H1 (cell line): Measurements from ENCODE around the gene USP10. TPM values are rescaled to one million over a fixed set of nuclear protein-coding genes. Genes with fewer than 3 reads are reported as not detected.

Experiments used
- CTCF ChIA-PET: fragments of 300-600 bp; sonication (Branson Sonifier 250); formaldehyde crosslinking; loops from one replicate; lab custom pipeline; 2021; ENCODE audit not compliant: partially characterized antibody; lab: Charles Lee
- POLR2A ChIA-PET: fragments of 300-600 bp; sonication (Branson Sonifier 250); formaldehyde crosslinking; loops from one replicate; lab custom pipeline; 2021; ENCODE audit warnings: inconsistent platforms; ENCODE audit not compliant: partially characterized antibody; lab: Charles Lee
- DNase-seq, 2 experiments: peaks; one replicate each; pipeline versions ENCODE4 v3.0.0 to v3.0.0-alpha.2; 2010 to 2022; ENCODE audit warnings: low spot score in 2 of 2, low read depth in 1 of 2, mixed read lengths in 1 of 2
- FAIRE-seq: peaks from 2 replicates; lab custom pipeline; 2011; peaks lifted over from hg19 to GRCh38; lab: Jason Lieb, UNC
- H2AFZ ChIP-seq: 2 replicates; pipeline ENCODE4 v1.8.1; 2012; ENCODE audit warnings: low read length, inconsistent platforms
- H2AK5ac ChIP-seq: 2 replicates; pipeline ENCODE4 v1.6.1; 2013; ENCODE audit warnings: low read depth, low read length
- H2BK120ac ChIP-seq: replicated peaks from 2 replicates; pipeline ENCODE3; 2013; ENCODE audit warnings: low read depth, low read length, inconsistent platforms
- H2BK12ac ChIP-seq: 2 replicates; pipeline ENCODE4 v1.6.1; 2013; ENCODE audit warnings: low read depth, low read length
- H2BK15ac ChIP-seq: 2 replicates; pipeline ENCODE4 v1.6.1; 2013; ENCODE audit warnings: low read length
- H2BK20ac ChIP-seq: 2 replicates; pipeline ENCODE4 v1.6.1; 2013; ENCODE audit warnings: low read length
- H2BK5ac ChIP-seq: 2 replicates; pipeline ENCODE4 v1.6.1; 2013; ENCODE audit warnings: low read depth, low read length
- H3K14ac ChIP-seq: 2 replicates; pipeline ENCODE4 v1.6.1; 2013; ENCODE audit warnings: inconsistent platforms; ENCODE audit not compliant: insufficient read length
- H3K18ac ChIP-seq: 2 replicates; pipeline ENCODE4 v1.6.1; 2013; ENCODE audit warnings: low read length; ENCODE audit errors: extremely low read depth
- H3K23ac ChIP-seq: 2 replicates; pipeline ENCODE4 v1.6.1; 2013; ENCODE audit warnings: inconsistent platforms; ENCODE audit not compliant: insufficient read length
- H3K23me2 ChIP-seq: 2 replicates; pipeline ENCODE4 v1.6.1; 2013; ENCODE audit warnings: low read depth, low read length
- H3K27ac ChIP-seq: 2 replicates; pipeline ENCODE4 v1.6.1; 2011; ENCODE audit warnings: low read depth, low read length, inconsistent platforms
- H3K27me3 ChIP-seq, 4 experiments: replicated peaks in 1 of 4; 1 replicate in 1 of 4; 2 replicates in 3 of 4; pipeline versions ENCODE4 v1.6.1 to v1.8.1; 2011 to 2013; ENCODE audit warnings: low read length in 3 of 4, mild to moderate bottlenecking in 3 of 4, inconsistent platforms in 2 of 4, mixed read lengths in 2 of 4, moderate library complexity in 1 of 4; ENCODE audit not compliant: control insufficient read depth in 3 of 4, insufficient read depth in 3 of 4; ENCODE audit errors: extremely low read depth in 1 of 4
- H3K36me3 ChIP-seq, 4 experiments: 2 replicates each; pipeline versions ENCODE4 v1.6.1 to v1.8.1; 2011 to 2013; ENCODE audit warnings: mild to moderate bottlenecking in 4 of 4, low read length in 3 of 4, moderate library complexity in 2 of 4, control low read depth in 1 of 4, inconsistent platforms in 1 of 4; ENCODE audit not compliant: insufficient read depth in 4 of 4, control insufficient read depth in 2 of 4
- H3K4ac ChIP-seq: replicated peaks from 2 replicates; pipeline ENCODE3; 2013; ENCODE audit warnings: low read length, low read depth, mixed read lengths, inconsistent platforms; ENCODE audit not compliant: insufficient read length
- H3K4me1 ChIP-seq, 4 experiments: replicated peaks in 1 of 4; 1 replicate in 1 of 4; 2 replicates in 3 of 4; pipeline versions ENCODE4 v1.6.1 to v1.8.1; 2011 to 2013; ENCODE audit warnings: low read length in 3 of 4, inconsistent platforms in 2 of 4, mixed read lengths in 1 of 4; ENCODE audit not compliant: insufficient read depth in 4 of 4, control insufficient read depth in 3 of 4
- H3K4me2 ChIP-seq, 2 experiments: 2 replicates each; pipeline versions ENCODE4 v1.6.1 to v1.8.1; 2011 to 2013; ENCODE audit warnings: low read depth in 2 of 2, low read length in 2 of 2, control low read depth in 1 of 2, inconsistent platforms in 1 of 2, mild to moderate bottlenecking in 1 of 2; ENCODE audit not compliant: insufficient read depth in 1 of 2
- H3K4me3 ChIP-seq, 4 experiments: fragments of 200-600, 300-600 bp in 1 of 4; sonication (generic), shearing (Covaris generic), sonication (Bioruptor Twin) in 1 of 4; 2 replicates each; pipeline versions ENCODE4 v1.5.1 to v1.8.1; 2011 to 2016; ENCODE audit warnings: low read length in 4 of 4, low read depth in 3 of 4, control low read depth in 2 of 4, inconsistent platforms in 2 of 4, mild to moderate bottlenecking in 2 of 4, mixed read lengths in 1 of 4, moderate library complexity in 1 of 4; ENCODE audit not compliant: insufficient read depth in 2 of 4; ENCODE audit errors: extremely low read depth in 1 of 4
- H3K56ac ChIP-seq: replicated peaks from 2 replicates; pipeline ENCODE3; 2013; ENCODE audit warnings: low read depth, mild to moderate bottlenecking, mixed read lengths, low read length, inconsistent platforms; ENCODE audit not compliant: insufficient read length
- H3K79me1 ChIP-seq: 2 replicates; pipeline ENCODE4 v1.6.1; 2013; ENCODE audit warnings: low read depth, low read length, control low read depth
- H3K79me2 ChIP-seq, 2 experiments: 2 replicates each; pipeline versions ENCODE4 v1.6.1 to v1.8.1; 2012 to 2013; ENCODE audit warnings: low read length in 2 of 2, mild to moderate bottlenecking in 2 of 2, inconsistent platforms in 1 of 2; ENCODE audit not compliant: insufficient read depth in 2 of 2, control insufficient read depth in 1 of 2
- H3K9ac ChIP-seq, 4 experiments: replicated peaks in 1 of 4; 1 replicate in 1 of 4; 2 replicates in 3 of 4; pipeline versions ENCODE4 v1.6.1 to v1.8.1; 2011 to 2013; ENCODE audit warnings: low read depth in 3 of 4, low read length in 3 of 4, control low read depth in 2 of 4, mild to moderate bottlenecking in 2 of 4, moderate library complexity in 2 of 4, inconsistent platforms in 1 of 4; ENCODE audit errors: extremely low read depth in 1 of 4
- H3K9me3 ChIP-seq, 2 experiments: 2 replicates each; pipeline versions ENCODE4 v1.6.1 to v1.8.1; 2012 to 2013; ENCODE audit warnings: mild to moderate bottlenecking in 2 of 2, moderate library complexity in 2 of 2, control low read depth in 1 of 2, inconsistent platforms in 1 of 2, low read depth in 1 of 2, low read length in 1 of 2, mixed read lengths in 1 of 2; ENCODE audit not compliant: insufficient read depth in 2 of 2
- H4K20me1 ChIP-seq, 2 experiments: replicated peaks in 1 of 2; 2 replicates each; pipeline versions ENCODE3 to v1.8.1; 2011 to 2013; ENCODE audit warnings: inconsistent platforms in 2 of 2, low read length in 2 of 2, mild to moderate bottlenecking in 1 of 2; ENCODE audit not compliant: insufficient read depth in 2 of 2, control insufficient read depth in 1 of 2
- H4K5ac ChIP-seq: 2 replicates; pipeline ENCODE4 v1.6.1; 2013; ENCODE audit warnings: low read length, low read depth, mixed read lengths, inconsistent platforms; ENCODE audit not compliant: insufficient read length
- H4K8ac ChIP-seq: 2 replicates; pipeline ENCODE4 v1.8.0; 2013; ENCODE audit warnings: mild to moderate bottlenecking, moderate library complexity, low read length, inconsistent platforms; ENCODE audit not compliant: insufficient read depth; ENCODE audit errors: extremely low read depth
- H4K91ac ChIP-seq: replicated peaks from 2 replicates; pipeline ENCODE3; 2013; ENCODE audit warnings: low read length, mixed read lengths, inconsistent platforms; ENCODE audit not compliant: insufficient read length
- ATF2 ChIP-seq: IDR thresholded peaks from 2 replicates; pipeline ENCODE4 v1.6.1; 2012; ENCODE audit warnings: low read length, inconsistent platforms
- ATF3 ChIP-seq: IDR thresholded peaks from 2 replicates; pipeline ENCODE4 v1.6.1; 2011; ENCODE audit warnings: low read depth, mild to moderate bottlenecking, low read length; ENCODE audit not compliant: insufficient read depth
- BACH1 ChIP-seq: IDR thresholded peaks from 2 replicates; pipeline ENCODE4 v1.6.1; 2012; ENCODE audit warnings: low read length, improper control_type of control experiment
- CHD1 ChIP-seq: IDR thresholded peaks from 2 replicates; pipeline ENCODE4 v1.6.1; 2012; ENCODE audit warnings: low read depth, low read length, improper control_type of control experiment
- HDAC2 ChIP-seq, 2 experiments: fragments of 300-600 bp in 1 of 2; sonication (generic) in 1 of 2; IDR thresholded peaks; 2 replicates each; pipeline ENCODE4 v1.6.1; 2011 to 2012; ENCODE audit warnings: low read depth in 2 of 2, low read length in 2 of 2, mild to moderate bottlenecking in 2 of 2, moderate library complexity in 2 of 2, borderline replicate concordance in 1 of 2, inconsistent platforms in 1 of 2
- RNF2 ChIP-seq: fragments of 200-900, 300-1000 bp; sonication (generic); IDR thresholded peaks from 2 replicates; pipeline ENCODE4 v1.7.1; 2016; ENCODE audit warnings: borderline replicate concordance, low read depth, mild to moderate bottlenecking, antibody characterized with exemption, low read length; ENCODE audit not compliant: poor library complexity, severe bottlenecking; ENCODE audit errors: missing control alignments
- SP2 ChIP-seq: IDR thresholded peaks from 2 replicates; pipeline ENCODE4 v1.6.1; 2012; ENCODE audit warnings: mild to moderate bottlenecking, low read length, inconsistent platforms
- WGBS, 2 experiments: shearing (Covaris generic) in 1 of 2; methylation state at CpG; one replicate each; pipeline versions ENCODE4 v1.1.6 to v1.1.7; 2013 to 2015; ENCODE audit warnings: low lambda C conversion rate in 2 of 2, mixed read lengths in 2 of 2, inconsistent platforms in 1 of 2, low coverage in 1 of 2, missing lambda C conversion rate in 1 of 2; ENCODE audit not compliant: insufficient replicate concordance in 2 of 2, insufficient coverage in 1 of 2, insufficient read length in 1 of 2; ENCODE audit errors: extremely low coverage in 1 of 2, missing lambda C conversion rate in 1 of 2; 5-methylcytosine and 5-hydroxymethylcytosine counted together
- polyA plus RNA-seq, 7 experiments: library from polyadenylated mRNA; depleted of rRNA in 3 of 7; stranded (reverse) in 5 of 7; unstranded in 2 of 7; fragments of >200 nt in 5 of 7; fragments of 200-250 nt in 2 of 7; gene quantifications; 1 replicate in 5 of 7; 2 replicates in 1 of 7; 4 replicates in 1 of 7; pipeline versions ENCODE4 v1.2.1 to v1.2.3, GENCODE V29; 2011 to 2013; ENCODE audit warnings: missing spikeins in 2 of 7, mixed read lengths in 2 of 7
- total RNA-seq: library from RNA; stranded (reverse); fragmentation: NEBNext Ultra II Directional; extraction: Animal tissue kit (Norgen Biotek cat#: 25700); gene quantifications from 2 replicates; pipeline ENCODE4 v1.2.1, GENCODE V29; 2021

The USP10 gene
- total and polyA plus RNA-seq, 2 of the 8 experiments (the other 6 are each of a cell fraction or from before 2014, with no cell fraction given): 171 to 195 TPM

GRCh38 chr16:84729716-84730320, 30.0 kb downstream of the USP10 start:
- H3K56ac ChIP-seq: no peak overlapping the region
- H3K79me1 ChIP-seq: no peaks in the 10 kb centered on the region; the same call in 1 of the 2 replicates
- no peaks in the 10 kb centered on the region for H3K27me3 ChIP-seq
- H4K8ac ChIP-seq: no peak overlapping the region
- no peak overlapping the region for H3K23ac ChIP-seq
- 67% methylated on average over 7 of the region's 7 CpGs; no CpG with 5 or more reads in 1 of the 2 experiments for WGBS, 2 experiments
- peaks cover 9 to 97% of the 10 kb centered on the region in 2 experiments for H3K79me2 ChIP-seq
- no peak overlapping the region for H4K91ac ChIP-seq
- H3K4me1 ChIP-seq: peaks cover 5 to 16% (median 13%) of the 10 kb centered on the region in 4 experiments; a peak in 4 of 7 replicates
- H4K20me1 ChIP-seq: peaks cover 22 to 23% of the 10 kb centered on the region in 2 experiments
- H3K36me3 ChIP-seq: peaks cover 0 to 5% (median 0%) of the 10 kb centered on the region in 4 experiments; a peak in 1 of 8 replicates
- H3K4ac ChIP-seq: no peak overlapping the region
- H2BK120ac ChIP-seq: no peak overlapping the region
- DNase-seq: peak in 1 of 2 experiments; percentile 4
- H4K5ac ChIP-seq: no peak overlapping the region
- H2AFZ ChIP-seq: no peak overlapping the region
- H2BK12ac ChIP-seq: no peak overlapping the region
- H3K14ac ChIP-seq: no peak overlapping the region
- no peak overlapping the region for H3K4me3 ChIP-seq
- POLR2A ChIA-PET: interaction anchor here (1.3 kb wide), 1 partner anchor 29 kb away, joined by 4 read pairs; no protein-coding TSS in a partner anchor
- H2BK20ac ChIP-seq: no peak overlapping the region
- no peak overlapping the region for H3K27ac ChIP-seq
- no peak overlapping the region for H2BK15ac ChIP-seq
- FAIRE-seq: no peak
- H2BK5ac ChIP-seq: no peak overlapping the region
- CTCF ChIA-PET: interaction anchor here (1.2 to 9.0 kb wide), 8 partner anchors 9 to 224 kb away, joined by 3 to 120 read pairs (median 4); no protein-coding TSS in a partner anchor
- no peaks in the 10 kb centered on the region for H3K9me3 ChIP-seq
- no peak overlapping the region for H3K18ac ChIP-seq
- H3K23me2 ChIP-seq: no peaks in the 10 kb centered on the region
- H3K9ac ChIP-seq: no peak overlapping the region
- no peak overlapping the region for H3K4me2 ChIP-seq
- no peak overlapping the region for H2AK5ac ChIP-seq
- TF ChIP-seq ATF2 (no peak), CHD1 (no peak), SP2 (no peak), ATF3 (no peak), HDAC2 (IDR thresholded peaks at IDR 0.05; ENCODE audit: borderline replicate concordance in 1 of 2, low read depth in 2 of 2, low read length in 2 of 2) (no peak), BACH1 (no peak), RNF2 (no peak)
